GM18499 (cell line): ENCODE data around the gene ADARB2.
"Not testable (repeated sequence)": the region's sequence is repeated elsewhere in the genome, so short reads cannot be mapped to it uniquely, and the experiment has no call there.

ENCODE experiments used
- ATAC-seq: cut with Tn5 transposase; IDR thresholded peaks from one replicate; pipeline ENCODE4 v1.9.1; 2021; ENCODE audit warnings: moderate number of reproducible peaks; ENCODE audit not compliant: insufficient read depth, unreplicated experiment

Gene ADARB2

GRCh38 chr10:1264001-1264400, 473.3 kb downstream of the ADARB2 start:
- no peak for ATAC-seq

GRCh38 chr10:1257274-1257673, 480.1 kb downstream of the ADARB2 start:
- no peak for ATAC-seq

GRCh38 chr10:1256432-1256725, 480.9 kb downstream of the ADARB2 start:
- ATAC-seq, result no peak

GRCh38 chr10:1255600-1256431, 481.5 kb downstream of the ADARB2 start:
- no peak for ATAC-seq

GRCh38 chr10:1255118-1255517, 482.2 kb downstream of the ADARB2 start:
- no peak for ATAC-seq

GRCh38 chr10:1253523-1254353, 483.6 kb downstream of the ADARB2 start:
- ATAC-seq, result no peak

GRCh38 chr10:1251769-1252168, 485.6 kb downstream of the ADARB2 start:
- ATAC-seq, result no peak

GRCh38 chr10:1249142-1249920, 488.0 kb downstream of the ADARB2 start:
- no peak for ATAC-seq

- ATAC-seq, result not testable (repeated sequence)
These were observed 489.1 kb downstream of the ADARB2 start for GRCh38 chr10:1248262-1248630.

GRCh38 chr10:1247598-1248261, 489.6 kb downstream of the ADARB2 start:
- ATAC-seq, result no peak

- no peak for ATAC-seq
These were observed 492.8 kb downstream of the ADARB2 start for GRCh38 chr10:1244493-1244892.

GRCh38 chr10:1243486-1244234, 493.7 kb downstream of the ADARB2 start:
- ATAC-seq, result no peak

GRCh38 chr10:1242975-1243374, 494.4 kb downstream of the ADARB2 start:
- no peak for ATAC-seq

GRCh38 chr10:1241973-1242935, 495.1 kb downstream of the ADARB2 start:
- no peak for ATAC-seq

GRCh38 chr10:1241322-1241890, 495.9 kb downstream of the ADARB2 start:
- ATAC-seq, result no peak

- no peak for ATAC-seq
These were observed 497.0 kb downstream of the ADARB2 start for GRCh38 chr10:1240341-1240775.

GRCh38 chr10:1233031-1233430, 504.3 kb downstream of the ADARB2 start:
- ATAC-seq, result no peak
